Tibial artery (tissue), 4 donors: ENCODE data around the gene CKM.

Source experiments
- DNase-seq, 2 donors: peaks; one replicate each; pipeline ENCODE4 v3.0.0-alpha.2; 2019
- H3K27ac ChIP-seq, 2 donors: fragments of 200-600 bp; sonication (generic) in 1 of 2; 1 replicate in 1 of 2; 2 replicates in 1 of 2; pipeline ENCODE4 v1.5.1; 2018 to 2019; ENCODE audit warnings: mild to moderate bottlenecking in 1 of 2
- H3K27me3 ChIP-seq, 2 donors: fragments of 200-600 bp; sonication (generic) in 1 of 2; one replicate each; pipeline versions ENCODE4 v1.5.1 to v1.6.0; 2016 to 2019
- H3K36me3 ChIP-seq, 3 donors: fragments of 200-600 bp; sonication (generic) in 2 of 3; one replicate each; pipeline ENCODE4 v1.5.1; 2016 to 2019; ENCODE audit warnings: mild to moderate bottlenecking in 2 of 3
- H3K4me1 ChIP-seq, 4 donors: fragments of 200-600 bp; sonication (generic) in 2 of 4; 1 replicate in 3 of 4; 2 replicates in 1 of 4; pipeline ENCODE4 v1.5.1; 2016 to 2019
- H3K4me3 ChIP-seq, 2 donors: fragments of 200-600 bp; sonication (generic) in 1 of 2; 1 replicate in 1 of 2; 2 replicates in 1 of 2; pipeline ENCODE4 v1.5.1; 2018 to 2019; ENCODE audit warnings: mild to moderate bottlenecking in 2 of 2
- H3K9me3 ChIP-seq, 3 donors: fragments of 200-600 bp; sonication (generic) in 1 of 3; one replicate each; pipeline ENCODE4 v1.5.1; 2016 to 2019
- CTCF ChIP-seq, 2 experiments: fragments of 200-600 bp in 1 of 2; fragments of 450-650 bp in 1 of 2; IDR thresholded peaks; one replicate each; pipeline ENCODE4 v1.5.1; 2017 to 2019; ENCODE audit warnings: antibody characterized with exemption in 2 of 2, mild to moderate bottlenecking in 1 of 2, moderate library complexity in 1 of 2
- intact Hi-C: fragments of 100-400 bp; cut with DNase I; formaldehyde crosslinking; loops from one replicate; pipeline ENCODE4 v1.15.0; 2023; ENCODE audit warnings: low total_unique reads

The CKM gene

GRCh38 chr19:45349126-45349415 lies 26.4 kb upstream of the CKM start:
- peaks cover 0 to 47% (median 23%) of the 10 kb centered on the region in 3 donors for H3K36me3 ChIP-seq
- no peaks in the 10 kb centered on the region for H3K4me1 ChIP-seq
- H3K9me3 ChIP-seq: no peaks in the 10 kb centered on the region
- TF ChIP-seq CTCF (IDR thresholded peaks at IDR 0.05): no peak
- no peak overlapping the region for H3K27ac ChIP-seq
- H3K4me3 ChIP-seq: no peak overlapping the region
- H3K27me3 ChIP-seq: peaks cover 0 to 41% of the 10 kb centered on the region in 2 donors
- intact Hi-C loops: no loop called here
- DNase-seq: no peak

- no peak overlapping the region for H3K27ac ChIP-seq
- no peak overlapping the region for H3K4me3 ChIP-seq
- no peaks in the 10 kb centered on the region for H3K4me1 ChIP-seq
- TF ChIP-seq CTCF (IDR thresholded peaks at IDR 0.05): no peak
- H3K27me3 ChIP-seq: peaks cover 0 to 41% of the 10 kb centered on the region in 2 donors
- intact Hi-C loops: no loop called here
- H3K36me3 ChIP-seq: peaks cover 0 to 41% (median 22%) of the 10 kb centered on the region in 3 donors
- no peaks in the 10 kb centered on the region for H3K9me3 ChIP-seq
- DNase-seq: no peak
Measured at GRCh38 chr19:45348367-45349125, 25.9 kb upstream of the CKM start.

- no peak for TF ChIP-seq CTCF (IDR thresholded peaks at IDR 0.05)
- peaks cover 0 to 41% of the 10 kb centered on the region in 2 donors for H3K27me3 ChIP-seq
- H3K9me3 ChIP-seq: no peaks in the 10 kb centered on the region
- no peak overlapping the region for H3K4me3 ChIP-seq
- intact Hi-C loops: no loop called here
- H3K36me3 ChIP-seq: peaks cover 0 to 34% (median 18%) of the 10 kb centered on the region in 3 donors
- no peak overlapping the region for H3K27ac ChIP-seq
- H3K4me1 ChIP-seq: no peaks in the 10 kb centered on the region
- DNase-seq: no peak
Measured at GRCh38 chr19:45347570-45348366, 25.1 kb upstream of the CKM start.

- no peaks in the 10 kb centered on the region for H3K4me1 ChIP-seq
- no peak overlapping the region for H3K27ac ChIP-seq
- DNase-seq: no peak
- no peak for TF ChIP-seq CTCF (IDR thresholded peaks at IDR 0.05)
- peaks cover 0 to 20% (median 5%) of the 10 kb centered on the region in 3 donors for H3K36me3 ChIP-seq
- no peak overlapping the region for H3K4me3 ChIP-seq
- peaks cover 0 to 53% of the 10 kb centered on the region in 2 donors for H3K27me3 ChIP-seq
- intact Hi-C loops: no loop called here
- H3K9me3 ChIP-seq: no peaks in the 10 kb centered on the region
Measured at GRCh38 chr19:45346449-45346848, 23.8 kb upstream of the CKM start.

GRCh38 chr19:45345506-45345860 lies 22.8 kb upstream of the CKM start:
- H3K27me3 ChIP-seq: peaks cover 0 to 63% of the 10 kb centered on the region in 2 donors
- no peak for TF ChIP-seq CTCF (IDR thresholded peaks at IDR 0.05)
- no peak overlapping the region for H3K27ac ChIP-seq
- H3K4me3 ChIP-seq: no peak overlapping the region
- H3K4me1 ChIP-seq: peaks cover 0 to 5% (median 4%) of the 10 kb centered on the region in 4 donors
- no peak for DNase-seq
- H3K36me3 ChIP-seq: peaks cover 0 to 11% (median 0%) of the 10 kb centered on the region in 3 donors
- H3K9me3 ChIP-seq: no peaks in the 10 kb centered on the region
- intact Hi-C loops: no loop called here
